ENCODE data around the gene TRAPPC8. TPM values are rescaled to one million over a fixed set of nuclear protein-coding genes. Genes with fewer than 3 reads are reported as not detected.

The TRAPPC8 gene
- total RNA-seq, result 39.9 and 43.3 TPM in 2 replicates

GRCh38 chr18:31942999-31943877, at the start of gene TRAPPC8:
TRAPPC8 (minus strand) TSS chr18:31943128; CDS start chr18:31942764, 364 bp downstream.

Other genes starting within 250 kb of the TRAPPC8 start
- 0.09 TPM in 1 of 2 replicates, not detected in the other for gene SLC25A52, start 182.2 kb downstream of the TRAPPC8 start, total RNA-seq
- 0.09 and 0.54 TPM in 2 replicates for gene RNF125, start 75.7 kb upstream of the TRAPPC8 start, total RNA-seq
- 26.0 and 33.5 TPM in 2 replicates for gene RNF138, start 148.7 kb upstream of the TRAPPC8 start, total RNA-seq
- gene MEP1B, start 246.9 kb upstream of the TRAPPC8 start, total RNA-seq, result 0.19 TPM in 1 of 2 replicates, not detected in the other